Endothelial cell of umbilical vein (primary cell): Measurements from ENCODE around the gene TULP4. TPM values are rescaled to one million over a fixed set of nuclear protein-coding genes. Genes with fewer than 3 reads are reported as not detected.

Source experiments
- BruUV-seq: library from RNA; stranded (reverse); fragments of 400-500 nt; replicated peaks from 2 replicates; lab custom pipeline; 2021; lab: Mats Ljungman, UMichigan
- CTCF ChIA-PET: fragments of 300-600, 350-600 bp; sonication (Branson Sonifier 250); formaldehyde crosslinking; loops from one replicate; lab custom pipeline; 2021; ENCODE audit warnings: antibody characterized with exemption, inconsistent platforms; lab: Charles Lee
- POLR2A ChIA-PET: fragments of 300-600, 350-600 bp; sonication (Branson Sonifier 250); formaldehyde crosslinking; loops from one replicate; lab custom pipeline; 2021; ENCODE audit warnings: antibody characterized with exemption, inconsistent platforms; lab: Charles Lee
- DNase-seq: peaks from one replicate; pipeline ENCODE4 v3.0.0-alpha.2; 2011; ENCODE audit warnings: low read depth, low spot score
- FAIRE-seq: peaks from 2 replicates; lab custom pipeline; 2011; peaks lifted over from hg19 to GRCh38; lab: Jason Lieb, UNC
- H2AFZ ChIP-seq: 2 replicates; pipeline ENCODE4 v1.6.0; 2012; ENCODE audit warnings: low read depth, low read length, control low read depth, inconsistent platforms
- H3K27ac ChIP-seq: 2 replicates; pipeline ENCODE4 v1.5.1; 2011; ENCODE audit warnings: low read depth, mild to moderate bottlenecking, control low read depth, low read length, moderate library complexity; ENCODE audit not compliant: insufficient read depth
- H3K27me3 ChIP-seq, 2 experiments: 2 replicates each; pipeline versions ENCODE4 v1.6.0 to v1.6.1; 2011; ENCODE audit warnings: low read length in 2 of 2, mixed read lengths in 1 of 2; ENCODE audit not compliant: control insufficient read depth in 2 of 2, insufficient read depth in 2 of 2
- H3K36me3 ChIP-seq, 2 experiments: 2 replicates in 1 of 2; 3 replicates in 1 of 2; pipeline ENCODE4 v1.5.1; 2011; ENCODE audit warnings: low read length in 2 of 2, mild to moderate bottlenecking in 1 of 2, moderate library complexity in 1 of 2; ENCODE audit not compliant: control insufficient read depth in 2 of 2, insufficient read depth in 2 of 2; ENCODE audit errors: extremely low read depth in 1 of 2
- H3K4me1 ChIP-seq: 3 replicates; pipeline ENCODE4 v1.5.1; 2011; ENCODE audit warnings: mild to moderate bottlenecking, low read length; ENCODE audit not compliant: control insufficient read depth, insufficient read depth; ENCODE audit errors: extremely low read depth
- H3K4me2 ChIP-seq: 2 replicates; pipeline ENCODE4 v1.6.1; 2011; ENCODE audit warnings: low read length, control low read depth, mixed read lengths; ENCODE audit not compliant: insufficient read depth
- H3K4me3 ChIP-seq, 3 experiments: fragments of 200-600 bp in 1 of 3; sonication (generic), shearing (Covaris generic) in 1 of 3; replicated peaks in 1 of 3; 2 replicates each; pipeline ENCODE4 v1.5.1; 2011 to 2016; ENCODE audit warnings: control low read depth in 3 of 3, low read length in 3 of 3, mild to moderate bottlenecking in 2 of 3, inconsistent platforms in 1 of 3, low read depth in 1 of 3, moderate library complexity in 1 of 3; ENCODE audit not compliant: insufficient read depth in 1 of 3
- H3K79me2 ChIP-seq: 2 replicates; pipeline ENCODE4 v1.6.0; 2012; ENCODE audit warnings: low read length, inconsistent platforms; ENCODE audit not compliant: control insufficient read depth, insufficient read depth
- H3K9ac ChIP-seq: replicated peaks from 2 replicates; pipeline ENCODE3; 2011; ENCODE audit warnings: low read length, control low read depth; ENCODE audit not compliant: insufficient read depth; ENCODE audit errors: extremely low read depth
- H3K9me1 ChIP-seq: replicated peaks from 3 replicates; pipeline ENCODE4 v1.6.0; 2011; ENCODE audit warnings: mild to moderate bottlenecking, low read length; ENCODE audit not compliant: control insufficient read depth, insufficient read depth; ENCODE audit errors: extremely low read depth
- H3K9me3 ChIP-seq: replicated peaks from 2 replicates; pipeline ENCODE4 v1.5.1; 2012; ENCODE audit warnings: low read length, inconsistent platforms; ENCODE audit not compliant: control insufficient read depth, insufficient read depth
- H4K20me1 ChIP-seq: replicated peaks from 2 replicates; pipeline ENCODE3; 2011; ENCODE audit warnings: mild to moderate bottlenecking, low read length; ENCODE audit not compliant: control insufficient read depth, insufficient read depth; ENCODE audit errors: extremely low read depth
- CTCF ChIP-seq, 2 donors: IDR thresholded peaks; 1 replicate in 1 of 2; 2 replicates in 1 of 2; pipeline ENCODE4 v1.5.1; 2011; ENCODE audit warnings: low read length in 2 of 2, mild to moderate bottlenecking in 2 of 2, moderate library complexity in 2 of 2, control low read depth in 1 of 2, inconsistent platforms in 1 of 2, low read depth in 1 of 2; ENCODE audit not compliant: insufficient read depth in 1 of 2; ENCODE audit errors: extremely low read depth in 1 of 2
- EZH2 ChIP-seq: IDR thresholded peaks from 2 replicates; pipeline ENCODE4 v1.6.1; 2012; ENCODE audit warnings: borderline replicate concordance, low read depth, mild to moderate bottlenecking, moderate library complexity, low read length, inconsistent platforms; ENCODE audit not compliant: severe bottlenecking
- FOS ChIP-seq: IDR thresholded peaks from 2 replicates; pipeline ENCODE4 v1.6.1; 2011; ENCODE audit warnings: mild to moderate bottlenecking, low read length, moderate library complexity, borderline replicate concordance; ENCODE audit not compliant: insufficient read depth
- GATA2 ChIP-seq: IDR thresholded peaks from 2 replicates; pipeline ENCODE4 v1.7.0; 2011; ENCODE audit warnings: low read depth, mild to moderate bottlenecking, moderate library complexity, mixed read lengths, low read length; ENCODE audit not compliant: insufficient read length, insufficient read depth
- JUN ChIP-seq: IDR thresholded peaks from 2 replicates; pipeline ENCODE4 v1.6.1; 2011; ENCODE audit warnings: borderline replicate concordance, low read depth; ENCODE audit not compliant: insufficient read length, insufficient read depth
- MYC ChIP-seq: IDR thresholded peaks from one replicate; pipeline ENCODE4 v1.6.1; 2011; ENCODE audit warnings: mild to moderate bottlenecking, low read depth, low read length
- POLR2A ChIP-seq: IDR thresholded peaks from 2 replicates; pipeline ENCODE4 v1.6.1; 2012; ENCODE audit warnings: low read depth, mild to moderate bottlenecking, control low read depth, low read length
- POLR2AphosphoS5 ChIP-seq: IDR thresholded peaks from 2 replicates; pipeline ENCODE4 v1.6.1; 2012; ENCODE audit warnings: low read depth, mild to moderate bottlenecking, control low read depth, low read length, moderate library complexity; ENCODE audit not compliant: insufficient read depth
- dilution Hi-C: fragments of 300-500 bp; cut with MboI; formaldehyde crosslinking; loops from one replicate; pipeline ENCODE4 v1.15.0; 2019; ENCODE audit warnings: low sequenced_read_pairs; ENCODE audit not compliant: extremely low pct_ligation_motif_present
- intact Hi-C: fragments of 100-400 bp; cut with micrococcal nuclease; formaldehyde crosslinking; loops from one replicate; pipeline ENCODE4 v1.10.0; 2022
- polyA plus RNA-seq, 4 experiments: library from polyadenylated mRNA; depleted of rRNA in 3 of 4; stranded (reverse) in 3 of 4; unstranded in 1 of 4; fragments of >200 nt; gene quantifications; 2 replicates each; pipeline versions ENCODE4 v1.2.1 to v1.2.3, GENCODE V29; 2011 to 2012; ENCODE audit warnings: missing spikeins in 1 of 4
- total RNA-seq: library from RNA; stranded (reverse); gene quantifications from 2 replicates; pipeline ENCODE4 v1.2.3, GENCODE V29; 2021
- TF ChIP-seq, protein P1 (sequence below): IDR thresholded peaks from 2 replicates; pipeline ENCODE4 v1.6.1; 2011; ENCODE audit not compliant: insufficient read depth, insufficient read length

The TULP4 gene
- total and polyA plus RNA-seq, 2 donors (not counting 3 experiments of a cell fraction or from before 2014, with no cell fraction given), result 10.8 to 55.1 TPM

GRCh38 chr6:158471339-158471738, 159.1 kb downstream of the TULP4 start:
- intact Hi-C loops, result no loop called here
- Histone ChIP-seq H3K9me3 (no peaks in the 10 kb centered on the region), H3K9me1 (no peaks in the 10 kb centered on the region), H2AFZ (no peak overlapping the region), H3K4me2 (no peak overlapping the region), H3K9ac (no peak overlapping the region), H3K79me2 (no peaks in the 10 kb centered on the region), H3K27me3 (no peaks in the 10 kb centered on the region), H4K20me1 (no peaks in the 10 kb centered on the region), H3K27ac (no peak overlapping the region), H3K4me1 (peaks cover 24% of the 10 kb centered on the region), H3K36me3 (peaks cover 0 to 2% of the 10 kb centered on the region in 2 experiments), H3K4me3 (no peak overlapping the region)
- CTCF ChIA-PET, result no interaction called here
- DNase-seq (no peak), FAIRE-seq (no peak)
- POLR2A ChIA-PET, result no interaction called here
- TF ChIP-seq JUN (no peak), MYC (no peak), EZH2 (no peak), POLR2AphosphoS5 (no peak), FOS (no peak)
- TF ChIP-seq, protein P1, sequence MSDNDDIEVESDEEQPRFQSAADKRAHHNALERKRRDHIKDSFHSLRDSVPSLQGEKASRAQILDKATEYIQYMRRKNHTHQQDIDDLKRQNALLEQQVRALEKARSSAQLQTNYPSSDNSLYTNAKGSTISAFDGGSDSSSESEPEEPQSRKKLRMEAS, result no peak
- BruUV-seq, result no TSS peak
- dilution Hi-C loops, result no loop called here

DNA sequence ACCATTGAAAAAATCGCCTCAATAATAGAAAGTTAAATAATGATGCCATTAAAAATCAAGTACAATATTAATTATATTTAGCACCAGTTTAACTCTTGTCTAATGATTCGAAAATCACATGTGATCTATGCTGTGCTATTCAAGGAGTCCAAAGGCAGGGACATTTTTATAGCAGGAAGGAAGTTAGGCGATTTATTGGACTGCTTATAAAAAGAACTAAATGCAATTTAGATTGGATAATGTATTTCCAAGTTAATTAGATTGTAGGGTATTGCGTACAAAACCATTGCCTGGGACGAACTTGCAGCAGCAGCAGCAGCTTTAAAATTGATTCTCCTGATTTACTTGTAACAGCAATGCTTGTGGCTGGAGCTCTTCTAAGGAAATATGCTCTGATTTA, 160.2 kb downstream of the TULP4 start:
- CTCF ChIA-PET, result interaction anchor here (0.9 to 1.0 kb wide), 2 partner anchors 46 to 258 kb away, joined by 3 read pairs; no protein-coding TSS in a partner anchor
- Histone ChIP-seq H3K27me3 (no peaks in the 10 kb centered on the region), H3K36me3 (no peaks in the 10 kb centered on the region), H3K79me2 (no peaks in the 10 kb centered on the region), H3K4me1 (peaks cover 24% of the 10 kb centered on the region), H3K9me1 (no peaks in the 10 kb centered on the region), H3K4me2 (no peak overlapping the region), H3K9ac (no peak overlapping the region), H3K27ac (no peak overlapping the region), H4K20me1 (no peaks in the 10 kb centered on the region), H3K9me3 (no peaks in the 10 kb centered on the region), H3K4me3 (no peak overlapping the region), H2AFZ (no peak overlapping the region)
- POLR2A ChIA-PET, result no interaction called here
- TF ChIP-seq GATA2, result no peak
- TF ChIP-seq JUN, result no peak
- TF ChIP-seq POLR2A, result no peak
- no peak for TF ChIP-seq EZH2
- no peak for TF ChIP-seq CTCF (IDR thresholded peaks at IDR 0.05; ENCODE audit: extremely low read depth in 1 of 2, insufficient read depth in 1 of 2, low read depth in 1 of 2, low read length in 2 of 2)
- intact Hi-C loops, result no loop called here
- FAIRE-seq, result no peak
- peak; percentile 36 for DNase-seq
- BruUV-seq, result no TSS peak
- dilution Hi-C loops, result no loop called here
